ENCODE results near the gene KLHL8. TPM values are rescaled to one million over a fixed set of nuclear protein-coding genes. Genes with fewer than 3 reads are reported as not detected.

KLHL8 gene
- total and polyA plus RNA-seq, 4 donors, result 2.9 to 14.4 (median 5.1) TPM

DNA sequence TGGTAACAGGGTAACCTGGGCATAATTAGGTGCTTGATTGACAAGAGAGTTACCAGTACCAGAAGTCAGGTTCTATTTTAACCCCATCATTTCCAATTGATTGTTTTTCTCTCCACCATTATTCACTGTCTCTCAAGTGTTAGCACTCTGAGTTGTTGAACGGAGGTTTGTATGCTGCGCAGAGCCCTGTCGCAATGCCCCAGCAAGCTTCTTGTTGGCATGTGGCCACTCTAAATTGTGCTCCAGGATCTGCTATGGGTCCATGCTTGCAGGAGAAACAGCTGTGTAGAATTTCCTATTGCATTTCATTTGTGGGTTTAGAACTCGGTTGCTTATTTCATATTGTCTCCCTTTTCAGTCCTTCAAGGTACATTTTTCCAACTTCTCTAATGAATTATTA is 98.2 kb downstream of the KLHL8 start:
- Histone ChIP-seq H3K4me3 (ENCODE audit: low read depth in 1 of 3, low read length in 3 of 3) (no peak overlapping the region), H3K9me3 (ENCODE audit: control insufficient read depth in 4 of 4, low read length in 3 of 4) (no peaks in the 10 kb centered on the region), H3K27ac (ENCODE audit: low read depth in 1 of 2, low read length in 2 of 2) (peak overlapping the region in 1 of 2 donors; percentile 23), H3K36me3 (ENCODE audit: control insufficient read depth in 4 of 4, insufficient read depth in 3 of 4, low read depth in 1 of 4, low read length in 3 of 4) (peaks cover 0 to 40% (median 22%) of the 10 kb centered on the region in 4 donors), H3K9ac (ENCODE audit: low read depth in 1 of 2, low read length in 2 of 2) (no peak overlapping the region), H3K4me1 (ENCODE audit: control insufficient read depth in 4 of 4, insufficient read depth in 4 of 4, low read length in 3 of 4) (peaks cover 2 to 43% (median 32%) of the 10 kb centered on the region in 4 donors), H3K27me3 (ENCODE audit: control insufficient read depth in 4 of 4, insufficient read depth in 4 of 4, low read length in 3 of 4) (no peaks in the 10 kb centered on the region)
- DNase-seq (ENCODE audit: low spot score), result no peak
- TF ChIP-seq YY1 (IDR thresholded peaks at IDR 0.05) (no peak), HNF4A (conservative IDR thresholded peaks at IDR 0.05) (no peak), NR2F2 (IDR thresholded peaks at IDR 0.05) (no peak), EGR1 (IDR thresholded peaks at IDR 0.05; ENCODE audit: low read depth in 2 of 2) (no peak), FOXA1 (IDR thresholded peaks at IDR 0.05) (no peak), SP1 (IDR thresholded peaks at IDR 0.05) (no peak), HNF4G (IDR thresholded peaks at IDR 0.05) (no peak), FOXA2 (IDR thresholded peaks at IDR 0.05) (no peak), RAD21 (IDR thresholded peaks at IDR 0.05) (no peak), JUND (IDR thresholded peaks at IDR 0.05) (no peak), RXRA (IDR thresholded peaks at IDR 0.05) (no peak), TAF1 (conservative IDR thresholded peaks at IDR 0.05) (no peak), GABPA (IDR thresholded peaks at IDR 0.05 in 1 of 2, conservative IDR thresholded peaks at IDR 0.05 in 1 of 2) (no peak)
- TF ChIP-seq, protein P1, sequence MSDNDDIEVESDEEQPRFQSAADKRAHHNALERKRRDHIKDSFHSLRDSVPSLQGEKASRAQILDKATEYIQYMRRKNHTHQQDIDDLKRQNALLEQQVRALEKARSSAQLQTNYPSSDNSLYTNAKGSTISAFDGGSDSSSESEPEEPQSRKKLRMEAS (IDR thresholded peaks at IDR 0.05), result no peak
- TF ChIP-seq, protein P2, sequence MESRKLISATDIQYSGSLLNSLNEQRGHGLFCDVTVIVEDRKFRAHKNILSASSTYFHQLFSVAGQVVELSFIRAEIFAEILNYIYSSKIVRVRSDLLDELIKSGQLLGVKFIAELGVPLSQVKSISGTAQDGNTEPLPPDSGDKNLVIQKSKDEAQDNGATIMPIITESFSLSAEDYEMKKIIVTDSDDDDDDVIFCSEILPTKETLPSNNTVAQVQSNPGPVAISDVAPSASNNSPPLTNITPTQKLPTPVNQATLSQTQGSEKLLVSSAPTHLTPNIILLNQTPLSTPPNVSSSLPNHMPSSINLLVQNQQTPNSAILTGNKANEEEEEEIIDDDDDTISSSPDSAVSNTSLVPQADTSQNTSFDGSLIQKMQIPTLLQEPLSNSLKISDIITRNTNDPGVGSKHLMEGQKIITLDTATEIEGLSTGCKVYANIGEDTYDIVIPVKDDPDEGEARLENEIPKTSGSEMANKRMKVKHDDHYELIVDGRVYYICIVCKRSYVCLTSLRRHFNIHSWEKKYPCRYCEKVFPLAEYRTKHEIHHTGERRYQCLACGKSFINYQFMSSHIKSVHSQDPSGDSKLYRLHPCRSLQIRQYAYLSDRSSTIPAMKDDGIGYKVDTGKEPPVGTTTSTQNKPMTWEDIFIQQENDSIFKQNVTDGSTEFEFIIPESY (IDR thresholded peaks at IDR 0.05), result no peak
- TF ChIP-seq, protein P3, sequence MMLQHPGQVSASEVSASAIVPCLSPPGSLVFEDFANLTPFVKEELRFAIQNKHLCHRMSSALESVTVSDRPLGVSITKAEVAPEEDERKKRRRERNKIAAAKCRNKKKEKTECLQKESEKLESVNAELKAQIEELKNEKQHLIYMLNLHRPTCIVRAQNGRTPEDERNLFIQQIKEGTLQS (IDR thresholded peaks at IDR 0.05), result no peak
- TF ChIP-seq, protein P4, sequence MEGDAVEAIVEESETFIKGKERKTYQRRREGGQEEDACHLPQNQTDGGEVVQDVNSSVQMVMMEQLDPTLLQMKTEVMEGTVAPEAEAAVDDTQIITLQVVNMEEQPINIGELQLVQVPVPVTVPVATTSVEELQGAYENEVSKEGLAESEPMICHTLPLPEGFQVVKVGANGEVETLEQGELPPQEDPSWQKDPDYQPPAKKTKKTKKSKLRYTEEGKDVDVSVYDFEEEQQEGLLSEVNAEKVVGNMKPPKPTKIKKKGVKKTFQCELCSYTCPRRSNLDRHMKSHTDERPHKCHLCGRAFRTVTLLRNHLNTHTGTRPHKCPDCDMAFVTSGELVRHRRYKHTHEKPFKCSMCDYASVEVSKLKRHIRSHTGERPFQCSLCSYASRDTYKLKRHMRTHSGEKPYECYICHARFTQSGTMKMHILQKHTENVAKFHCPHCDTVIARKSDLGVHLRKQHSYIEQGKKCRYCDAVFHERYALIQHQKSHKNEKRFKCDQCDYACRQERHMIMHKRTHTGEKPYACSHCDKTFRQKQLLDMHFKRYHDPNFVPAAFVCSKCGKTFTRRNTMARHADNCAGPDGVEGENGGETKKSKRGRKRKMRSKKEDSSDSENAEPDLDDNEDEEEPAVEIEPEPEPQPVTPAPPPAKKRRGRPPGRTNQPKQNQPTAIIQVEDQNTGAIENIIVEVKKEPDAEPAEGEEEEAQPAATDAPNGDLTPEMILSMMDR (IDR thresholded peaks at IDR 0.05; ENCODE audit: low read depth, low read length, missing input control), result no peak
- TF ChIP-seq, protein P5, sequence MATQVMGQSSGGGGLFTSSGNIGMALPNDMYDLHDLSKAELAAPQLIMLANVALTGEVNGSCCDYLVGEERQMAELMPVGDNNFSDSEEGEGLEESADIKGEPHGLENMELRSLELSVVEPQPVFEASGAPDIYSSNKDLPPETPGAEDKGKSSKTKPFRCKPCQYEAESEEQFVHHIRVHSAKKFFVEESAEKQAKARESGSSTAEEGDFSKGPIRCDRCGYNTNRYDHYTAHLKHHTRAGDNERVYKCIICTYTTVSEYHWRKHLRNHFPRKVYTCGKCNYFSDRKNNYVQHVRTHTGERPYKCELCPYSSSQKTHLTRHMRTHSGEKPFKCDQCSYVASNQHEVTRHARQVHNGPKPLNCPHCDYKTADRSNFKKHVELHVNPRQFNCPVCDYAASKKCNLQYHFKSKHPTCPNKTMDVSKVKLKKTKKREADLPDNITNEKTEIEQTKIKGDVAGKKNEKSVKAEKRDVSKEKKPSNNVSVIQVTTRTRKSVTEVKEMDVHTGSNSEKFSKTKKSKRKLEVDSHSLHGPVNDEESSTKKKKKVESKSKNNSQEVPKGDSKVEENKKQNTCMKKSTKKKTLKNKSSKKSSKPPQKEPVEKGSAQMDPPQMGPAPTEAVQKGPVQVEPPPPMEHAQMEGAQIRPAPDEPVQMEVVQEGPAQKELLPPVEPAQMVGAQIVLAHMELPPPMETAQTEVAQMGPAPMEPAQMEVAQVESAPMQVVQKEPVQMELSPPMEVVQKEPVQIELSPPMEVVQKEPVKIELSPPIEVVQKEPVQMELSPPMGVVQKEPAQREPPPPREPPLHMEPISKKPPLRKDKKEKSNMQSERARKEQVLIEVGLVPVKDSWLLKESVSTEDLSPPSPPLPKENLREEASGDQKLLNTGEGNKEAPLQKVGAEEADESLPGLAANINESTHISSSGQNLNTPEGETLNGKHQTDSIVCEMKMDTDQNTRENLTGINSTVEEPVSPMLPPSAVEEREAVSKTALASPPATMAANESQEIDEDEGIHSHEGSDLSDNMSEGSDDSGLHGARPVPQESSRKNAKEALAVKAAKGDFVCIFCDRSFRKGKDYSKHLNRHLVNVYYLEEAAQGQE (IDR thresholded peaks at IDR 0.05), result no peak
- WGBS, result 73% methylated on average over 4 of the region's 4 CpGs
